NCI-H226 (cell line): Measurements from ENCODE around the gene CBX5.
"Not testable (repeated sequence)": the region's sequence is repeated elsewhere in the genome, so short reads cannot be mapped to it uniquely, and the experiment has no call there.

Experiments used
- DNase-seq: peaks from one replicate; pipeline ENCODE4 v3.0.0-alpha.2; 2015

The CBX5 gene

DNA sequence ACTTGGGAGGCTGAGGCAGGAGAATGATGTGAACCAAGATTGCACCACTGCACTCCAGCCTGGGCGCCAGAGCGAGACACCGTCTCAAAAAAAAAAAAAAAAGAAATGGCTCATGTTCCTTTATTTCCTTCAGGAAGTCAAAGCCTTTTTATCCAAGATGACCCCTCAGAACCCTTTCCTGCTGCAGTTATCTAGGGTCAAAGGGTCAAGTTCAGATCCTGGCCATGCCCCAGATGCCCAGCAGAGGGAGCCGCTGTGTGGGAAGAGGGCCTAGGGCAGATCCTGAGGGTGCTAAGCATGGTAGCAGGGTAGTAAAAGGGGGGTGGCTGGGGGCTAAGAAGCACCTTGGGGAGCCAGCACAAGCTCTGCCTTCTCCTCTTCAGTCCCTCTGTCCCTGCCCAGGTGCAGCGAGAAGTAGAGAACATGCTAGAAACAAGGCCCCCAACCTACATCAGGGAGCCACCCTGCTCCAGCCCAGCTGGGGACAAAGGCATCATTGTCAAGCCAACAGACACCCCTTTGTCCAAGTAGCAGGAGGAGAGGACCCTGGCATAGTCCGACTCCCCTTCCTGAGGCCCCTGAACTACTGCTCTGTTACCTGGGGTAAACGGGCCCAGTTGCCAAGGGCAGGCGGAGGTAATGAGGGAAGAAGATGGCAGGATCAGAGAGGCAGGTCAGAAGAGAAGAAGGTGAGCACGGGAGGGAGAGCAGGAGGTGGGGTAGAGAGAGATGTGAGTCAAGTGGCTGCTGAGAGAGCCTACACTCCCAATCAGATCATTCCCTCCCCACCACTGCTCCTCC lies 14.4 kb upstream of the CBX5 start:
- no peak for DNase-seq

DNA sequence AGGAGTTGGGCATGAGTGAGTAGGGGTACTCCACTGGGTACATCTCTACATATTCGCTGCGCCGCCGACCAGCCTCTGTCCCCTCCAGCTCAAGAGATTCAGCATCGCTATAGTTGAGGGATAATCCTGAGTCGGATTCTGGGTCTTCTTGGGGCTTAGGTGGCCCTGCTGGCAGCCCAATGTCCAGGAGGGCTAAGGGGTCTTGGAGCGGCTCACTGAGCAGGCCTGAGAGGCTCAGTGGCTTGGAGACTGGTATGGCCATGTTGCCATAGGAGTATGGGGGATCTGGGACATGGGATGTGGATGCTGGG lies 13.0 kb upstream of the CBX5 start:
- DNase-seq: no peak

DNA sequence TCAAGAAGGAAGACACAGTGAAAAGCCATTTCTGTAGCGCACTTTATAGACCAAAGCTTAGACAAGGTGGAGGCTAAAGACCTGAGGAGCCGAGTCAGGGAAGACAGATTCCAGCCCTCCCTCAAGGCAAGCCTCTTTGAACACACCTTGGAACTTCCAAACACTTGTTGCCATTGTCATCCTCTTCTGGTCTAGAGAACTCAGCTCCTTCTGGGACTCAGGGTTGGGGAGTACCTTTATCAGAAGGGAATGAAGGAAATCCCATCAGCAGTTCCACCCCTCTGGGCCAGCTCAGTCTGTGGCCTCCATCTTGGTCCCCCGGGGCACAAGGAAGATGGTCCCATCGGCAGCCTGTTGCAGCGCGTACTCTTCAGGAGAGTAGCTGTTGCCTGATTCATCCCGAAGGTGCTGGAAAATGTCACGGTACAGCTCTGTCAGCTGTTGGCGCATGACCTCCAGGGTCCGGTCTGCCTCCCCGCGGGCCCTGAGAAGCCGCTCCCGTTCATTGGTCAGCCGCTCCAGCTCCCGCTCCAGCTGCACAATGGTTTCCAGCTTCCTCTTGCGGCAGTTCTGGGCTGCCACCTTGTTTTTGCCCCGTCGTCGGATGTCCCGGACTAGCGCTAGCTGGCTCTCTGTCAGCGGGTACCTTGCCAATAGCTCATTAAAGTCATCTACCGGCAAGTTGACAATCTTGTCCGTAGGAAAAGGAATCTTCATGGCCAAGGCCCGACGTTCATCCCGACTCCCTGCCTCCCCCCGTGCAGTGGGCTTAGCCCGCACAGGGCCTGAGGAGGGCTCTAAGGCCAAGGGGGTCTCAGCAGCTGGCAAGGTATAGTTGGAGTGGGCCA lies 12.4 kb upstream of the CBX5 start:
- no peak for DNase-seq

DNA sequence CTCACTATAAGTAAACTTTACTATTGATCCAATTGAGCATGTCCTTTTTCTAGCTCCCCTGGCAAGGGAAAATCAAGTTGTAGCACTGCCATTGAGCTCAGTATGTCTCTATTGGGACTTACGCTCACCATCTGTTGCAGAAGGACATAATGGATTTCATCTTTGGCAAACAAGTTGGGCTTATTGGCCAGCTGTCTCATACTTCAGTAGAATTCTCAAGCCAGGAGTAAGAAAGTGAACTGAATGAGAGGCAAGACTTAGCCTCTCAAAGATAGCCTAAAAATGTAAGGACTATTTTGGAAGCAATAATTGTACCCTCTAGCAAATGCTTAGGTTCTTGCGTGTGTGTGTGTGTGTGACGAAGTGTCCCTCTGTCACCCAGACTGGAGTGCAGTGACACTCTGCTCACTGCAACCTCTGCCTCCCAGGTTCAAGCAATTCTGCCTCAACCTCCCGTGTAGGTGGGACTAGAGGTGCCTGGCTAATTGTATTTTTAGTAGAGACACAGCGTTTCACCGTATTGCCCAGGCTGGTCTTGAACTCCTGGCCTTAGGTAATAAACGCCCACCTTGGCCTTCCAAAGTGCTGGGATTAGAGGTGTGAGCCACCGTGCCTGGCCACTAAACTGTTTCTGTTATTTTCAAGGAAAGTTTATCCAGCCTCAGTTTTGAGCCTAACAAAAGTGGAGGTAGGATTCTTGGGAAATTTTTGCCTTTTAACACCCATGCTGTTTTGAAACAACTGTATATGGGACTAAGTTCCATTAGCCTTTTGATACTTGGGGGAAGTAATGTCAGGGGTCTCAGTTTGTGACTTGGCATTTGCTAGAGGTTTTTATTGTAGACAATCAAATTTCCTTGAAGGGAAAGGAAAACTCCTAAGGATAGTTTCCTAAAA lies 7.6 kb upstream of the CBX5 start:
- DNase-seq: no peak

DNA sequence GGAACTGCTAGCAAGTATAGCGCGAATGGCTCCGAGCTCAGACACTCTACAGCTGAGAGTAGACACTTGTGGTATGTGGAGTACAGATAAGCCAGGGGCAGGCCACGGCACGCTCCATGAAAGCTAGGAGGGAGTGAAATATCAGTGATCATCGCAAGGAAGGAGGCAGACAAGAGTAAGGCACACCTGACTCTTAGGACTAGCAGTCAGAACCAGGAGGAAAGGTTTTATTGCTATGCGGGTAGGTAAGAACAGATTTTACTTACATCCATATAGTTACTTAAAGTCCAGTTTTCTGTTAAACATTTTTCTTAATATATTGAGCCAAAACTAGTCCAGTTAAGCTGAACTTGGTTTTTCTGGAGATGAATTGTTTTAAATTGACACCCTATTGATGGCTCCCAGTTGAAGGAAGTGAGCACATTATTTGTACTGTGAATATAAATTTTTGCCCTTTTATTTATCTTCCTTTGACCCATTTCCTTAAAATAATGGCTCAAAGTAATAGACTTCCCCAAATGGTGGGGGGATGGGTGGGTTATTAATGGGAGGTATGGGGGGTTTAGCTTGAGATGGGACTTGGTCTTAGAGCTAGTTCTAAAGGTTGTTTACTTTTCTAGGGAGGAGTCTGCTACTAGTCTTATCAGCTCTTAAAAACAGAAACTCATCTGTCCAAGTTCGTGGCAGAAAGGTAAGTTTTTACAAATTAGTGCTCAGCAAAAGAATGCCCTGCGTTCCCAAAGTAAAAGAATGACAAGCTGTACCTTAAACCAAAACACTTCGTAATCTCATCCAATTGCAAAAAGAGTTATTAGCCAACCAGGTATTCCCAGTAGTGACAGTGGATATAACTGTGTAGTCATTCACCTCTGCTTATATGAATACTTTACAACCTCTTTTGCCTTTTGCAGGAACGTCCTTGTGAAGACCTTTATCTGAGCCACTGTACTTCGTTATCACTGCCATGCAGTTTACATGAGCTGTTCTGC lies 6.4 kb upstream of the CBX5 start:
- no peak for DNase-seq

DNA sequence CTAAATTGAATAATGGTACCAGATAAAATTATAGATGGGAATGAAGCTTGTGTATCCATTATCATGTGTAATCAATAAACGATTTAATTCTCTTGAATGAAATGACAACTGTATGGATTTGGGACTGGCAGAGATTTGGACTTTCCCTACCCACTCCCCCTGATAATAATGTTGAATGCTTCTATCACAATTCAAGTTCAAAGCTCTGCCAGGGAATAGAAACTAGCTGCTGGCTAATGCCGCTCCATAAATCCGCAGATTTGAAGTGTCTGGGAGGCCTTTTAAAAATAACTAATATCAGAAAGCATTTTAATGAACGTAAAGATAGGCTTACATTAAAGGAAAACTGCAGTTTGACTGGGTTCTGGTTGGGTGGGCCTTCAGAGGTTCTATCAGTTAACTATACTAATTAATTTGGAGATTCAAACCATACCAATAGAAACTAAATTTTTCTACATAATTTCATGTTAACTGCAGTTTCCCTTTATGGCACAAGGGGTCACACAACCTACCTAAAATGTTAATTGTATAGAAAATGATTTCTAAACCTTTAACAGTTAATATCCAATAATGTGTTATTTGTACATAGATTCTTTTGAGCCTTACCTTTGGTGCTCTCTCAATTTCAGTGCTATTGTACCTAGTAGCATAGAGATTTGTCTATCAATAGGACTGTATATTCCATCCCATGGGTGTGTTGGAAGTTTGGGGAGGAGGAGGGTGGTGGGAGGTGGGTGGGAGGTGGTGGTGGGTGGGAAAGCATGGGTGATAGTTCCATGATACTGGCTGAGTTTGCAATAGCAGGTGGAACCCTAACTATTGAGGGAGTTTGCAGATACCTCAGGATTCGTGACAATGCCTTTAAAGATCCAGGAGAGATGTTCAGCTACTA lies 5.5 kb upstream of the CBX5 start:
- no peak for DNase-seq

DNA sequence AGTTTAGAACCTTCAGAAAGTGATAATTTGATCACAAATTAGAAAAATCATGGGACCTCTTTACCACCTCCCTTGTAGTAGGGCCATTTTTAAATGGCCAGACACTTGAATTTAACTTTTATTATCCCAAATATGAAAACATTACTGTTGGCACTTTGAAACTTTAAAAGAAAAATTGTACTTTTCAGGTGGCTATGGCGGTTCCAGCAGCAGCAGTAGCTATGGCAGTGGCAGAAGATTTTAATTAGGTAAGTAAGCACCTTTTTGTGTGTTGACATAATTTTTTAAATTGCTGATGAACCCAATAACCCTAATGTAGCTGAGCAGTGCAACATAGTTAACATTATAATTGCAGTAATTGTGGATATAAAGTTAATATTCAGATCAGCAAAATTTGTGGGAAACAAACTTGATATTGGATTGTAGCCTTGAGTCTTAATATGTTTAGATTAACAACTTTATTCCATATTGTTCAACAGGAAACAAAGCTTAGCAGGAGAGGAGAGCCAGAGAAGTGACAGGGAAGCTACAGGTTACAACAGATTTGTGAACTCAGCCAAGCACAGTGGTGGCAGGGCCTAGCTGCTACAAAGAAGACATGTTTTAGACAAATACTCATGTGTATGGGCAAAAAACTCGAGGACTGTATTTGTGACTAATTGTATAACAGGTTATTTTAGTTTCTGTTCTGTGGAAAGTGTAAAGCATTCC lies 4.3 kb upstream of the CBX5 start:
- not testable (repeated sequence) for DNase-seq

DNA sequence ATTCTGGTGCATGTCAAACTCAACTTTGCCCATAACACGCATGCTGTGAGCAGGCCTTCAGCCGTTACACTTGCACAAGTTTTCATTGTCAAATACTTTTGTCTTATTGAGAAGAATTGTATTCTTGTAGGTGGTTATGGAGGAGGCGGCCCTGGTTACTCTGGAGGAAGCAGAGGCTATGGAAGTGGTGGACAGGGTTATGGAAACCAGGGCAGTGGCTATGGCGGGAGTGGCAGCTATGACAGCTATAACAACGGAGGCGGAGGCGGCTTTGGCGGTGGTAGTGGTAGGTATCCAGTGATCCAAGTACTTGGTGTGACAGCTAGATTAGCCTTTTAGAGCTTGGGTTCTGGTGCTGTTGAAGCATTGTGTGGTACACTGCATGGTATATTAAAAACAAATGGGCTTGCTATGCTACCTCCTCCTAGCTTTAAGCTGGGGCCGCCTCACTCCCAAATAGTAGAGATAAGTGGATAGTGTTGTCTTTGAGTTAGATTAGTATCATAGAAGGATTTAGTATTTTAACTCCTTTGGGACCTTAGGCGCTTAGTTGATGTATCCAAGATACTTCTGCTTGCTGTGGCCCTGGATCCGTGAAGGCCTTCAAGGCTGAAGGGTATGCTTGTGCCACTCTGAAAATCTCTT lies 3.1 kb upstream of the CBX5 start:
- DNase-seq: no peak

DNA sequence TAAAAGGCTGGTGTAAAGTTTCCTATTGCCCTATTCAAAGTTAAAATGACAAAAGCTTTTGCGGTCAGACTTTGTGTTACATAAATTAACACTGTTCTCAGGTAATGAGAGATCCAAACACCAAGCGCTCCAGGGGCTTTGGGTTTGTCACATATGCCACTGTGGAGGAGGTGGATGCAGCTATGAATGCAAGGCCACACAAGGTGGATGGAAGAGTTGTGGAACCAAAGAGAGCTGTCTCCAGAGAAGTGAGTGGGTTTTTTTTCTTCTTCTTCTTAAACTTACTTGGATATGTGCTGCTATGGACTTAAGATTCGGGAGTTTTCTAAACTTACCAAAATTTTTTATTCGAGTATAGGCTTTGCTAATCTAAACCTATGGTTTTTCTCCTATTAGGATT lies 1.8 kb upstream of the CBX5 start:
- not testable (repeated sequence) for DNase-seq

DNA sequence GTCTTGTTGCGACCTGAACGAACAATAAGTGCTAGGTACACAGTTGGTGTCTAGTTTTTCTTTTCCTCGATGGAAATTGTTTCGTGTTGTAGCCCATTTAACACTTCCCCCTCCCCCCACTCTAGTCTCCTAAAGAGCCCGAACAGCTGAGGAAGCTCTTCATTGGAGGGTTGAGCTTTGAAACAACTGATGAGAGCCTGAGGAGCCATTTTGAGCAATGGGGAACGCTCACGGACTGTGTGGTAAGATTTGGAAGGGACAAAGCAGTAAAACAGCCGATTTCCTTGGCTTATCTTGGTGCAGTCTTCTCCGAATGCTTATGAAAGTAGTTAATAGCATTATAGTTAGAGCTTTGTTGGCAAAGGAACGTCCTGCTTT lies 1.3 kb upstream of the CBX5 start:
- not testable (repeated sequence) for DNase-seq

DNA sequence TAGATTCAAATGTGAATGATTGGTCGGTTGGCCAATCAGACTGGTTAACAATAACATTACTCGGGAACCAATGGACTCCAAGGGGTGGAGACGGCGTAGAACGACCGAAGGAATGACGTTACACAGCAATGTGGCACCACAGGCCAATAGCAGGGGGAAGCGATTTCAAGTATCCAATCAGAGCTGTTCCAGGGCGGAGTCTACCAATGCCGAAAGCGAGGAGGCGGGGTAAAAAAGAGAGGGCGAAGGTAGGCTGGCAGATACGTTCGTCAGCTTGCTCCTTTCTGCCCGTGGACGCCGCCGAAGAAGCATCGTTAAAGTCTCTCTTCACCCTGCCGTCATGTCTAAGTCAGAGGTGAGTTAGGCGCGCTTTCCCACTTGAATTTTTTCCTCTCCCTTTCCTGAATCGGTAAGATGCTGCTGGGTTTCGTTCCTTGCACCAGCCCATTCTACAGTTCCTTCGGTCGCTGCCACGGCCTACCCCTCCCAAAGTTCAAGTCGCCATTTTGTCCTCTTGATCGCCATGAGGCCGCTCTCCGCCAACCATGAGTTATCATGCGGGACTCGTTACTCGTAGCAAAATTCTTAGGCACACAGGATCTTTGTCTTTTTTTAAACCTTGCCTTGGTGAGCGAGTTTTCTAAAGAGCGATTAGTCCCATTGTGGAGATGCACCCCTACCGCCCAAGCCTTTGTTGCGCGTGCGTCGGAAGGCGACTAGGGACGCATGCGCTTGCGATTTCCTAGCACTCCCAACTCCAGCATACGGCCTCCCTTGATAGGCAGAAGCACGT lies 742 bp upstream of the CBX5 start, which contains the start of gene HNRNPA1:
HNRNPA1 (plus strand) TSS at position 259 of the 793 bp plus-strand sequence; CDS start at position 341, 82 bp downstream.
- DNase-seq: peak; percentile 100

DNA sequence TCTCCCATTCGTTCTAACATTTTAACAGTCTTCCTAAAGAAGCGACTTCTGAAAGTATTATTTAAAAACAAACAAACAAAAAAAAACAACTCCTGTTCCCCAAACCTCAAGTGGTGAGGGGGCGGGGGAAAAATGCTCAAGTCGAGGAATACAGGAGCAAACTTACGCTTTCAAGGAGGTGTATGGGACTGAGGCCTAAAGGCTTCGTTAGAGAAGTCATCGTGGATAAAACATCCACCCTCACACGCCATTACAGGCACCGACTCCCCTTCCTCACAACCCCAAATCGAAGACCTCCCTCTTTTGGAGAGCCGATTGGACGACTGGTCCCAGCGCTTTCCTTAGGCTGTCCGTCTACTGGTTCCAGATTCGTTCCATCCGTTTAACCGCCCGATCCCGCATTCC lies 693 bp downstream of the CBX5 start:
- DNase-seq: no peak

DNA sequence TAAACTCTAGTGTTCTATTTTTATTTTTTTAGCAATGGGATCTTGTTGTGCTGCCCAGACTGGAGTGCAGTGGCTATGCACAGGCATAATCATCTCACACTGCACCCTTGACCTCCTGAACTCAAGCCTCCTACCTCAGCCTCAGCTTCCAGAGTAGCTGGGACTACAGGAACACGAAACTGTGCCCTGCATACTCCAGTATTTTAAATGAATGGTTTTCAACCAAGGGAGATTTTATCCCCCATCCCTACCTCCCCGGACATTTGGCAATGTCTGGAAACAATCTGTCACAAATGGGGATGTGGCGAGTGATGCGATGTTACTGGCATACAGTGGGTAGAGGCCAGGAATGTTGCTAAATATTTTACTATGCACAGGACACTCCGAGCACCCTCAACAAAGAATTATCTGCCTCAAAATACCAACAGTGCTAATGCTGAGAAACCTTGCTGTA lies 2.1 kb downstream of the CBX5 start:
- DNase-seq: no peak

DNA sequence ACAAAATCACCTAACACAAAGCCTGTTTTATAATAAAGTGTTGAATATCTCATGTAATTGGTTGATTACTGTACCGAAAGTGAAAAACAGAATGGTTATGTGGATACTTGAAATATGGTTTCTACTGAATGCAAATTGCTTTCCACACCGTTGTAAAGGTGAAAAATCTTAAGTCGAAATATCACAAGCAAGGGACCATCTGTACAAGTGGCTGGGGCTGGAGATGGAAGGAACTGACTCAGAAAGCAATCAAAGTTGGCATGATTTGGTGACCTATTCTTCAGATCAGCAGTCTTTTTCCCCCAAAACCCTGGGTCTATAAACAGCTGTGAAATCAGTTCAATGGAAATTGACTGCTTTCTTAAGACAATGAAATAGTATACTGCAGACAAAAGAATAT lies 3.6 kb downstream of the CBX5 start:
- DNase-seq: no peak

DNA sequence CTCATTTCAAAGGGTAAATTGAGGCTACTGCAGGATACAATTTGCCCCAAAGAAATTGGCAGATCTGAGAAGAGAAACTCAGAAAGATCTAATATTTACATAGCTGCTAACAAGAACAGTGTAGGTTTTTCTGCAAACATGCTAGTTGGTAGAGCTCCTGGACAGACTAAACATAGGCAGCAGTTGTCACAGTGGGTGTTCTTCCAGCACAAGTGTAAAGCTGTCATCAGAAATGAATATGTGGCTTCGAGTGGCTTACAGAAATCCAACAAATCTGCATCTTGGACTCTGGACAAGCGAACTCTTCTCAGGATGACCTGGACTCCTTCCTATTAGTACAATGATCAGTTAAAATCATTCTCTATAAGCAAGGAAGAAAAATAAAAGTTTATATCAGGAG lies 5.9 kb downstream of the CBX5 start:
- no peak for DNase-seq

DNA sequence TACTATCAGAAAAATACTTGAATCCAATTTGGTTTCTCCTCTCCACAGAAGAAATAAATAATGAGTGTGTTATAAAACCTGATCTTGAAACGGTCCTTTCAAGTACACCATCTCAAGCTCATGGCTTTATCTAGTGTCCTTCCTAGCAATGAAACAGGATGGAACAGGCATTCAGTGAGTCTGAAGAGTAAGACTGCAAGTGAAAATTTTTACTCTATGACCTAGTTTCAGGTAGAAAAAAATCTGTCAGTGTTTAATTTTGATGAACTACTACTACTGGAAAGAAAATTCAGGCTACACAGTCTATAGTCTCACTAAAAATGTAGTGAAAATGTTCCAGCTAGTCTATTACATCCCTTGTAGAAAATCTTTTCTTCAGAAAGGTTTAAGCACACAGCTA lies 7.7 kb downstream of the CBX5 start:
- no peak for DNase-seq

DNA sequence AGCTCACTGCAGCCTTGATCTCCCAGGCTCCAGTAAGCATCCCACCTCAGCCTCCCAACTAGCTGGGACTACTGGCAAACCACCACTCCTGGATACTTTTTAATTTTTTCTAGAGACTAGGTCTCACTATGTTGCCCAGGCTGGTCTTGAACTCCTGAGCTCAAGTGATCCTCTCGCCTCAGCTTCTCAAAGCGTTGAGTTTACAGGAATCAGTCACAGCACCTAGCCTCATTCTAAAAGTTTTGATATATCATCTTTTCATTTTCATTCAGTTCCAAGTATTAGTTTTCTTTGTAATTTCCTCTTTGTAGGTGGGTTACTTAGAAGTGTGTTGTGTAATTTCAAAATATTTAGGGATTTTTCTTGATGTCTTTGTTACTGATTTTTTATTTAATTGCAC lies 9.6 kb downstream of the CBX5 start:
- no peak for DNase-seq

DNA sequence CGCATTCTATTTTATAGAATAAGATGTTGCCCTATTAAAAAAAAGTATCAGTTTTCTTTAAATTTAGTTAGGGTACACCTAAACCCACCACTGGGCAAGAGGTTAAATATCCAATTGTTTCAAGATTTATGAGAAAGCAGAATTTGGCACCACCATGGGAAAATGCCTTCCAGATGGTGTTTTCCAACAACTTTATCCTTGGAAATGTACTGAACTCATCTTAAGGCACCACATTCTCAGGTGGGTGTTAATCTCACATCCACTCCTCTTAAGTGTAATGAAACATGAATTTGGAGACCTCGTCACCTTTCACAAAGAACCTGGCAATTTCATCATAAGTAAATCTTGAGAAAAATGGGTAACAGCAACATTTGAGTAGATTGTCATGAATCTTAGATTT lies 13.1 kb downstream of the CBX5 start:
- DNase-seq: no peak

DNA sequence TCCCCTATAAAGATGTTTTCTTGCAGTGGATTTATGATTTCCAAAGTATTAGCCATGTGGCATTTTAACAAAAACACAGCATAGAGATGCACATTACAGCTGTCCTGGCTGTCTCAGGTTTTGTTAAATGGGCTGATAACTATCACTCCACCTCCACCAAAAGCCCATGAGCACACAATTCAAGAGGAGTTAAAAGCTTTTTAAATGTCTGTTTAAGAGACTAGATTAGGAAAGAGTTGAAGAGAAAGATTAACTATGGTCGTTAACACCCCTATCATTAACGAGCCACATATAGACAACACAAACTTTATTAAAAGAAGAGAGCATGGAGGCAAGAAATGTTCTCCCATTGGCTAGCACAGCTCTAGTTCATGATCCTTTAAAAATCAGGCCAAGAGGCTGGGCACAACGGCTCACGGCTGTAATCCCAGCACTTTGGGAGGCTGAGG lies 14.5 kb downstream of the CBX5 start:
- no peak for DNase-seq
